Activated CD4-positive, alpha-beta T cell treated with anti-CD3 and anti-CD28 coated beads for 36 hours (primary cell): ENCODE data around the gene EDEM1. TPM values are rescaled to one million over a fixed set of nuclear protein-coding genes. Genes with fewer than 3 reads are reported as not detected.

Experiments used
- ATAC-seq: fragments of 200-7000 bp; cut with Tn5 transposase; one replicate; pipeline ENCODE4 v1.10.0; 2021; ENCODE audit warnings: mild to moderate bottlenecking, moderate library complexity
- CTCF ChIA-PET: fragments of 350-600 bp; sonication (Branson Sonifier 250); formaldehyde crosslinking; loops from one replicate; lab custom pipeline; 2021; ENCODE audit warnings: antibody characterized with exemption; lab: Charles Lee
- POLR2A ChIA-PET: fragments of 350-600 bp; sonication (Branson Sonifier 250); formaldehyde crosslinking; loops from one replicate; lab custom pipeline; 2021; ENCODE audit warnings: antibody characterized with exemption, inconsistent platforms; lab: Charles Lee
- DNase-seq: peaks from one replicate; pipeline ENCODE4 v3.0.0-alpha.2; 2020
- H3K27ac Mint-ChIP-seq: one replicate; pipeline ENCODE4 v1.8.0; 2021; ENCODE audit warnings: mixed read lengths
- H3K27me3 Mint-ChIP-seq: one replicate; pipeline ENCODE4 v1.8.0; 2021; ENCODE audit warnings: mixed read lengths
- H3K36me3 Mint-ChIP-seq: one replicate; pipeline ENCODE4 v1.8.0; 2021; ENCODE audit warnings: low read depth, mixed read lengths
- H3K4me1 Mint-ChIP-seq: one replicate; pipeline ENCODE4 v1.8.0; 2021; ENCODE audit warnings: mixed read lengths
- H3K4me3 Mint-ChIP-seq: one replicate; pipeline ENCODE4 v1.8.0; 2021; ENCODE audit warnings: mild to moderate bottlenecking, moderate library complexity, mixed read lengths
- H3K9me3 Mint-ChIP-seq: one replicate; pipeline ENCODE4 v1.8.0; 2021; ENCODE audit warnings: low read depth, mixed read lengths
- intact Hi-C, 2 experiments: fragments of 100-400 bp; cut with DNase I in 1 of 2; cut with micrococcal nuclease in 1 of 2; formaldehyde crosslinking; loops; one replicate each; pipeline versions ENCODE4 v1.14.2 to v1.15.1; 2022 to 2024; cut with DNase I, micrococcal nuclease
- total RNA-seq, 2 experiments: library from RNA; stranded (reverse); gene quantifications; one replicate each; pipeline ENCODE4 v1.2.3, GENCODE V29; 2021

The EDEM1 gene
- total RNA-seq, 2 experiments from 2014 or later, result 105 to 175 TPM

DNA sequence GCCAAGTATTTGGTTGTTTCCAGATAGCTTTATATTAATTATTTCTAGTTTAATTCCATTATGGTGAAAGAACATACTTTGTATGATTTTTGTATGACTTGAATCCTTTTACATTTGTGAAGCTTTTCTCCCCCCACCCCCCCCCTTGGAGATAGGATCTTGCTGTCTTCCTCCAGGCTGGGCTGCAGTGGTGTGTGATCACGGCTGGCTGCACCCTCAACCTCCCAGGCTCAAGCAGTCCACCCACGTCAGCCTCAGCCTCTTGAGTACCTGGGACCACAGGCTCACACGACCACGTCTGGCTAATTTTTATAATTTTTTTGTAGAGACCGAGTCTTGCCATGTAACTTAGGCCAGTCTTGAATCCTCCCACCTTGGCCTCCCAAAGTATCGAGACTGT is 35.9 kb upstream of the EDEM1 start:
- Mint-ChIP-seq H3K27ac (no peak overlapping the region), H3K36me3 (peaks cover 36% of the 10 kb centered on the region), H3K27me3 (no peaks in the 10 kb centered on the region), H3K9me3 (no peaks in the 10 kb centered on the region), H3K4me3 (no peak overlapping the region), H3K4me1 (peaks cover 56% of the 10 kb centered on the region)
- intact Hi-C loops, result no loop called here
- POLR2A ChIA-PET, result no interaction called here
- ATAC-seq (no peak), DNase-seq (no peak)
- CTCF ChIA-PET, result interaction anchor here (0.9 to 1.5 kb wide), 2 partner anchors 11 to 17 kb away, joined by 3 read pairs; no protein-coding TSS in a partner anchor

DNA sequence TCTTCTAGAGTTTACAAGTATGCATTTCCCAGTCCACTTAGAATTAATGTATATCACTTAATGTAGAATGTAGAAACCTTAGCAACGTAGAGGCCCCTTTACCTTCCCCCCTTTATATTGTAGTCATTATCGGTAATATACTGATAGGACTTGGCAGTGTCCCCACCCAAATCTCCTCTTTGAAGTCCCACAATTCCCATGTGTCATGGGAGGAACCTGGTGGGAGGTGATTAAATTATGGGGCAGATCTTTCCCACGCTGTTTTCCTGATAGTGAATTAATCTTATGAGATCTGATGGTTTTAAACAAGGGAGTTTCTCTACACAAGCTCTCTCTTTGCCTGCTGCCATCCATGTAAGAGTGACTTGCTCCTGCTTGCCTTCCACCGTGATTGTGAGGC is 34.4 kb upstream of the EDEM1 start:
- CTCF ChIA-PET, result no interaction called here
- peaks cover 61% of the 10 kb centered on the region for H3K4me1 Mint-ChIP-seq
- peaks cover 30% of the 10 kb centered on the region for H3K36me3 Mint-ChIP-seq
- H3K27me3 Mint-ChIP-seq, result no peaks in the 10 kb centered on the region
- POLR2A ChIA-PET, result no interaction called here
- DNase-seq, result no peak
- ATAC-seq, result no peak
- H3K4me3 Mint-ChIP-seq, result no peak overlapping the region
- no peaks in the 10 kb centered on the region for H3K9me3 Mint-ChIP-seq
- no peak overlapping the region for H3K27ac Mint-ChIP-seq
- intact Hi-C loops, result no loop called here

DNA sequence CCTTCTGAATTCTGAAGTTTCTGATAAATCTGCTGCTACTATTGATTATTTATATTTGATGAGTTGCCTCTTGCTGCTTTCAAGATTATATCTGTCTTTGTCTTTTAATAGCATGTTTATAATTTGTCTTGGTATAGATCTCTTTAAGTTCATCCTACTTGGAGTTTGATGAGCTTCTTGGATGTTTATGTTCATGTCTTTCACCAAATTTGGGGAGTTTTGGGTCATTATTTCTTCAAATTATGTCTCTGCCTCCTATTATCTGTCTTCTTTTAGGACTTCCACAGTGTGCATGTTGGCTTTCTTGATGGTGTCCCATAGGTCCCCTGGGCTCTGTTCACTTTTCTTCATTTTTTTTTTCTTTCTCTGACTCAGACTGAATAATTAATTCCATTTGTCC is 32.3 kb upstream of the EDEM1 start:
- CTCF ChIA-PET, result interaction anchor here (0.7 to 1.1 kb wide), 4 partner anchors 28 to 443 kb away, joined by 3 to 4 read pairs (median 3); no protein-coding TSS in a partner anchor
- Mint-ChIP-seq H3K27me3 (no peaks in the 10 kb centered on the region), H3K36me3 (peaks cover 23% of the 10 kb centered on the region), H3K27ac (no peak overlapping the region), H3K9me3 (no peaks in the 10 kb centered on the region), H3K4me3 (no peak overlapping the region), H3K4me1 (peaks cover 55% of the 10 kb centered on the region)
- POLR2A ChIA-PET, result interaction anchor here (0.5 kb wide), 1 partner anchor 32 kb away, joined by 3 read pairs; the partner anchor contains the start of gene EDEM1
- intact Hi-C loops, result no loop called here
- no peak for ATAC-seq
- no peak for DNase-seq

DNA sequence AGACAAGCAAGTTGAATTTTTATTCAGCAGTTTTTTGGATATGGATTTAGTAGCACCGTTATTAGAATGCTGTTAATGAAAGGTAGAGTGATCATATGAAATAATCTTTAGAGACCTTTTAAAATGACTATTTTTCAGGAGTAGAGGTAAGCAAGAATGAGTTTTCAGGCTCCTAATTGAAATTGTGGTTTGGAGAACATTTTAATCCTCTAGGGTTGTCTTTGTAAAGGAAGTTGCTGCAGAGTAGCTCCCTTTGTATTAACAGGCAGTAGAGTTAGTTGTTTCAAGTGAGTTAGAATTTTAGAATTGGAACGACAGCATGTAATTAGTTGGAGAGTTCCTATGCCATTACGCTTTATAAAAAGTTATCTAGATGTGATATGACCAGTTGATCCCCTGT is 27.2 kb upstream of the EDEM1 start:
- no peak overlapping the region for H3K4me3 Mint-ChIP-seq
- no peaks in the 10 kb centered on the region for H3K9me3 Mint-ChIP-seq
- DNase-seq, result no peak
- peaks cover 10% of the 10 kb centered on the region for H3K36me3 Mint-ChIP-seq
- ChIA-PET POLR2A (interaction anchor here (0.6 kb wide), 1 partner anchor 36 kb away, joined by 4 read pairs; no protein-coding TSS in a partner anchor), CTCF (no interaction called here)
- peak overlapping the region; percentile 13 for H3K27ac Mint-ChIP-seq
- intact Hi-C loops, result no loop called here
- no peaks in the 10 kb centered on the region for H3K27me3 Mint-ChIP-seq
- H3K4me1 Mint-ChIP-seq, result peaks cover 66% of the 10 kb centered on the region
- no peak for ATAC-seq

DNA sequence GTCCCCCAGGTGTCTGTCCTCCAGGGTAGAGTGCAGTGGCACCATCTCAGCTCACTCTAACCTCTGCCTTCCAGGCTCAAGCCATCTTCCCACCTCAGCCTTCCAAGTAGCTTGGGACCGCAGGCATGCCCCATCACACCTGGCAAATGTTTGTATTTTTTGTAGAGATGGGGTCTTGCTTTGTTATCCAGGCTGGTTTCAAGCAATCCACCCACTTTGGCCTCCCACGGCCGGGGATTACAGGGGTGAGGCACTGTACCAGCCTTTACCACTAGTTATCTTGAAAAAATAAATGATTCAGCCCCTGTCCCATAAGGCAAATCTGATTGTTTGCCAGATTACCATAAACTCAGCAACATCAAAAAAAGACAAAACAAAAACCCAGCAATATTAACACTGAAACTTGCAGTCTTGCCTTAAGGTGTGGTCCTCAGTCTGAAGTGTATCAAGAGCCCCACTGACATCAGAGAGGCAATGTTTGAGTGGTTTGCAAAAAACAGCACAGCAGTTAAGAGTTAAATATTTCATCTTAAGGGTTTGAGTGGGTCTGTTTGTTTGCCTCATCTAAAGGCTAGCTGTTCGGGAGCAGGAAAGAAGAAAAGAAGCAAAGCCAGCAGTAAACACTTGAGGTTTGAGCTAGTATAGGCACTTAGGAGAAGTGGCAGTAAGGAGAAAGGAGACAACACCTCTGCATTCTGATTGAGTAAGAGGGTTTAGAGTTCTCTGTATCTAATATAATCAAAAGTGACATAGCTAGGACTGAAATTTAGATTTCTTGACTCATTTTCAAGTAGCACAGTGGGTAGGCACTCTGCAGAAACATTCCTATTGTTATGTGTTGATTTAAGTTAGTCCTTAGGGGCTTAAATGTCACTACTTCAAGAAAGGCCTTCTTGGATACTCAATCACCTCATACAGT is 26.3 kb upstream of the EDEM1 start:
- Mint-ChIP-seq H3K4me3 (no peak overlapping the region), H3K27me3 (no peaks in the 10 kb centered on the region), H3K9me3 (no peaks in the 10 kb centered on the region), H3K27ac (peak overlapping the region; percentile 41), H3K4me1 (peaks cover 65% of the 10 kb centered on the region), H3K36me3 (peaks cover 8% of the 10 kb centered on the region)
- POLR2A ChIA-PET, result no interaction called here
- intact Hi-C loops, result no loop called here
- CTCF ChIA-PET, result interaction anchor here (0.7 to 1.0 kb wide), 3 partner anchors 10 to 39 kb away, joined by 3 read pairs; partner anchors contain the start of gene ARL8B
- DNase-seq (peak; percentile 41), ATAC-seq (peak; percentile 72)

DNA sequence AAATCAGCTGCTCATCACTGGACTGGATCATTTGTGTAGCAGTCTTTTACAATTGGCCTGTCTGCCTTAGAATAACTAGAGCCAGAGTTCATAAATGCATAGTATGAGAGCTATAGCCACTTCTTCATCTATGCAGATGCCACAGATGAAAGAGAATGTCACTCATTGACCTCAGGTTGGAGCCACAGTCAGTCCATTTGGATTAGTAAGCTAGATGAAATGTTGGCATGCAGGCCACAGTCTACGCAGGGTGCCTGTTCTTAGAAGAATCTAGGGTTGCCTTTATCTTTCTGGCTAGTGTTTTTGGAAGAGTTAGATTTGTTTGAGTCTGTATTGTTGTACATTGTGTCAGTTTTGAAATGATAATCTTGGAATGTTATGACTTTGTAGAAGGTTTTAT is 25.4 kb upstream of the EDEM1 start:
- Mint-ChIP-seq H3K9me3 (no peaks in the 10 kb centered on the region), H3K27ac (no peak overlapping the region), H3K4me1 (peaks cover 68% of the 10 kb centered on the region), H3K4me3 (no peak overlapping the region), H3K27me3 (no peaks in the 10 kb centered on the region), H3K36me3 (peaks cover 8% of the 10 kb centered on the region)
- POLR2A ChIA-PET, result no interaction called here
- CTCF ChIA-PET, result interaction anchor here (0.7 to 1.2 kb wide), 4 partner anchors 11 to 40 kb away, joined by 3 read pairs; partner anchors contain the start of gene ARL8B
- DNase-seq (no peak), ATAC-seq (no peak)
- intact Hi-C loops, result no loop called here

DNA sequence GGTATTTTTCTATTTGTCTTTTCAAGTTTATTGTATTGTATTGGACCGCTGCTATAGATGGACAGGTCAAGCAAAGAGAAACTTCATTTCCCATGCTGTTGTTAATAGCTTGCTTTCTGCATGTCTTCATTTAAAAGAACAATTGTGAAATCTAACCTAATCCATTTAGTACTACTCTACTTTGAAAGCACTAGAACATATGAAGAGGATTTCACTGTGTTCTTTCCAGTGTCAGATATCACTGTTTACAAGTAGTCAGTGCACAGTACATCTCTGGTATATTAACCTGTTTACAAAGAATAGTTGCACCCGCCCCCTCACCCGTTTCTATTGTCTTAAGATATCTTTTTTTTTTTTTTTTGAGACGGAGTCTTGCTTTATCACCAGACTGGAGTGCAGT is 21.8 kb upstream of the EDEM1 start:
- H3K4me1 Mint-ChIP-seq, result peaks cover 60% of the 10 kb centered on the region
- POLR2A ChIA-PET, result no interaction called here
- no peaks in the 10 kb centered on the region for H3K27me3 Mint-ChIP-seq
- H3K36me3 Mint-ChIP-seq, result peaks cover 5% of the 10 kb centered on the region
- no peak for ATAC-seq
- no peaks in the 10 kb centered on the region for H3K9me3 Mint-ChIP-seq
- no peak for DNase-seq
- peak overlapping the region; percentile 29 for H3K27ac Mint-ChIP-seq
- intact Hi-C loops, result loop anchor here in 1 of 2 experiments (2.0 kb wide), 1 partner anchor 15 kb away; no protein-coding TSS in a partner anchor
- CTCF ChIA-PET, result no interaction called here
- no peak overlapping the region for H3K4me3 Mint-ChIP-seq

DNA sequence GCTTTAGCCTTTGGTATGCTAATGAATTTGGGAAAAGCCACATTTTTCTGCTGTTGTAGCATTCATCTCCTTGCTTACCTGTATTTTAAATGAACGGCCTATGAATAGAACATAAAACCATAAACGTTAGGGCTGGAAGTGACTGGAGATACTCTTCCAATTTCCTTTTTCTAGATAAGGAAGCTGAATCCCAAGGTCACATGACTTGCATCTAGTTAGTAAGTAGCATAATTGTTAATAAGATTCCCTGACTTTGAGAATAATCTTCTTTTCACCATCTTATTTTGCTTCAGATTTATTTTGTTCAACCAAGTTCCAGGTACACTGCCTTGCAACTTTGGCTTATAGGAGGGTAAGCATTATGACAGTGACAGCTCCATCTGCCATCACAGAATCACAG is 20.7 kb upstream of the EDEM1 start:
- Mint-ChIP-seq H3K36me3 (peaks cover 5% of the 10 kb centered on the region), H3K27me3 (no peaks in the 10 kb centered on the region), H3K9me3 (no peaks in the 10 kb centered on the region), H3K4me3 (no peak overlapping the region), H3K27ac (no peak overlapping the region), H3K4me1 (peaks cover 48% of the 10 kb centered on the region)
- ChIA-PET CTCF (interaction anchor here (1.3 to 2.4 kb wide), 2 partner anchors 17 to 20 kb away, joined by 3 to 8 read pairs; partner anchors contain the start of gene EDEM1), POLR2A (no interaction called here)
- intact Hi-C loops, result loop anchor here in 1 of 2 experiments (2.0 kb wide), 1 partner anchor 14 kb away; no protein-coding TSS in a partner anchor
- no peak for ATAC-seq
- DNase-seq, result no peak

DNA sequence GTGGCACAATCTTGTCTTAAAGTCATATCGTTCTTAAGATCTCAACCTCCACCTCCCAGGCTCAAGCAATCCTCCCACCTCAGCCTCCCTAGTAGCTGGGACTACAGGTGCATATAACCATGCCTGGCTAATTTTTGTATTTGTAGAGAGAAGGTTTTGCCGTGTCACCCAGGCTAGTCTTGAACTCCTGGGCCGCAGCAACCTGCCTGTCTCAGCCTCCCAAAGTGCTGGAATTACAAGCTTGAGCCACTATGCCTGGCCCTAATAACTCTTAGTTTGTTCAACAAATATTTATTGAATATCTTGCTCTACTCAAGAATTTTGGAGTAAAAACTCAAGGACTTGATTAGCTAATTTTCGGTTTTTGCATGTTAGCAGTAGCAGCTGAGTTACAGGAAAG is 19.4 kb upstream of the EDEM1 start:
- ChIA-PET CTCF (interaction anchor here (1.2 to 2.4 kb wide), 4 partner anchors 16 to 44 kb away, joined by 3 to 8 read pairs (median 3); no protein-coding TSS in a partner anchor), POLR2A (no interaction called here)
- intact Hi-C loops, result no loop called here
- Mint-ChIP-seq H3K4me1 (peaks cover 43% of the 10 kb centered on the region), H3K27me3 (no peaks in the 10 kb centered on the region), H3K9me3 (no peaks in the 10 kb centered on the region), H3K36me3 (peaks cover 12% of the 10 kb centered on the region), H3K4me3 (no peak overlapping the region), H3K27ac (no peak overlapping the region)
- DNase-seq (no peak), ATAC-seq (no peak)

DNA sequence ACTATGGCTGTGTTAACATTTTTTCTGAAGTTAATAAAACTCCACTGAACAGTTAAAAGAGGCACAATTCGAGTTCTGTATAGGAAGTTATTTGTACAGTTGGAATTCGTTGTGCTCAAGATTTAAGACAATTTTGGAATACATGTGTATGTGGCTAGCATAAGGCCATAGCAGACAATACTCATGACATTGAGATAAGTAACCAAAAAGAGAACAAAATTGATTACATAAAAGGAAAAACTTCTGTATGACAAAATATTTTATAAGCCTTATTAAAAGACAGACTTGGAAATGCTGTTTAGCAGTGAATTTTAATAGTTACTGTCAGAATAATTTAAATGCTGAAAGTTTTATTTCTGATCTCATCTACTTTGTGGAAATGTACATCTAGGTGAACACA is 17.7 kb upstream of the EDEM1 start:
- no peaks in the 10 kb centered on the region for H3K27me3 Mint-ChIP-seq
- no peak for DNase-seq
- peaks cover 30% of the 10 kb centered on the region for H3K4me1 Mint-ChIP-seq
- ATAC-seq, result no peak
- ChIA-PET POLR2A (no interaction called here), CTCF (no interaction called here)
- H3K4me3 Mint-ChIP-seq, result no peak overlapping the region
- peak overlapping the region; percentile 47 for H3K27ac Mint-ChIP-seq
- intact Hi-C loops, result no loop called here
- H3K36me3 Mint-ChIP-seq, result peaks cover 18% of the 10 kb centered on the region
- no peaks in the 10 kb centered on the region for H3K9me3 Mint-ChIP-seq

DNA sequence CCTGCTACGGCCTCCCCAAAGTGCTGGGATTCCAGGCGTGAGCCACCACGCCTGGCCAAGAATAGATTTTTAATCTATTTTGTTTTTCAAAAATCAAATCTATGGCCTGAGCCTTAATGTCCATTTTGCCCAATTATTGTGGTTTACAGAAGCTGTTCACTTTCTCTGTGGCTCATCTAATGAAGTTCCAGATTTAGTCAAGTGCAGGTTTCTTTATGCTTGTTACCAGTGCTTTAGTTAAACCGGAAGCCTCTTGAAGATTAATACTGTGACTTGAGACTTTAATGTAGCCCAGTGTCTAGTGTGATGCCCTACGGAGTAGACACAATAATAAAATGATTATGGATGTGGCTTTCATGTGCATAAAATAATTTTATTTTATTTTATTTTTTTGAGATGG is 16.5 kb upstream of the EDEM1 start:
- DNase-seq, result no peak
- Mint-ChIP-seq H3K9me3 (no peaks in the 10 kb centered on the region), H3K4me3 (no peak overlapping the region), H3K4me1 (peaks cover 19% of the 10 kb centered on the region), H3K27me3 (no peaks in the 10 kb centered on the region), H3K27ac (no peak overlapping the region), H3K36me3 (peaks cover 24% of the 10 kb centered on the region)
- ChIA-PET POLR2A (no interaction called here), CTCF (no interaction called here)
- intact Hi-C loops, result no loop called here
- no peak for ATAC-seq
